DND-41 (cell line): ENCODE results near the gene VANGL2.

ENCODE experiments used
- ATAC-seq: fragments of 200-7000 bp; cut with Tn5 transposase; 3 replicates; pipeline ENCODE4 v1.9.1; 2021; ENCODE audit warnings: low read depth; ENCODE audit not compliant: insufficient read depth
- DNase-seq: peaks from one replicate; pipeline ENCODE4 v3.0.0-alpha.2; 2020
- H2AFZ ChIP-seq: 2 replicates; pipeline ENCODE4 v1.6.0; 2012; ENCODE audit warnings: low read depth, low read length
- H3K27ac ChIP-seq: 2 replicates; pipeline ENCODE4 v1.5.1; 2012; ENCODE audit warnings: low read length, inconsistent platforms
- H3K27me3 ChIP-seq: fragments of 200-600 bp; sonication (generic); 2 replicates; pipeline ENCODE4 v1.6.0; 2012; ENCODE audit warnings: low read length, mild to moderate bottlenecking, inconsistent platforms; ENCODE audit not compliant: insufficient read depth, poor library complexity
- H3K36me3 ChIP-seq: 2 replicates; pipeline ENCODE4 v1.5.1; 2012; ENCODE audit warnings: low read length, inconsistent platforms; ENCODE audit not compliant: insufficient read depth
- H3K4me1 ChIP-seq: 2 replicates; pipeline ENCODE4 v1.5.1; 2012; ENCODE audit warnings: mild to moderate bottlenecking, low read length; ENCODE audit not compliant: insufficient read depth
- H3K4me2 ChIP-seq: 2 replicates; pipeline ENCODE4 v1.6.0; 2012; ENCODE audit warnings: mild to moderate bottlenecking, moderate library complexity, low read length, inconsistent platforms; ENCODE audit not compliant: insufficient read depth
- H3K4me3 ChIP-seq, 2 experiments: fragments of 200-600 bp in 1 of 2; shearing (Covaris generic) in 1 of 2; 2 replicates each; pipeline ENCODE4 v1.5.1; 2012 to 2016; ENCODE audit warnings: inconsistent platforms in 2 of 2, low read length in 2 of 2, mild to moderate bottlenecking in 2 of 2, low read depth in 1 of 2, moderate library complexity in 1 of 2
- H3K79me2 ChIP-seq: 2 replicates; pipeline ENCODE4 v1.6.0; 2012; ENCODE audit warnings: low read length, inconsistent platforms; ENCODE audit not compliant: insufficient read depth
- H3K9ac ChIP-seq: 2 replicates; pipeline ENCODE4 v1.6.0; 2012; ENCODE audit warnings: low read depth, mild to moderate bottlenecking, inconsistent platforms, low read length, moderate library complexity
- H3K9me3 ChIP-seq: 2 replicates; pipeline ENCODE4 v1.5.1; 2012; ENCODE audit warnings: low read length, moderate library complexity, mild to moderate bottlenecking, inconsistent platforms; ENCODE audit not compliant: insufficient read depth, severe bottlenecking
- H4K20me1 ChIP-seq: 2 replicates; pipeline ENCODE4 v1.6.0; 2012; ENCODE audit warnings: low read length; ENCODE audit not compliant: insufficient read depth
- EZH2 ChIP-seq: IDR thresholded peaks from 3 replicates; pipeline ENCODE4 v1.6.1; 2012; ENCODE audit warnings: borderline replicate concordance, low read depth, mild to moderate bottlenecking, moderate library complexity, low read length, inconsistent platforms; ENCODE audit not compliant: severe bottlenecking
- TF ChIP-seq, protein P1 (sequence below): IDR thresholded peaks from 2 replicates; pipeline ENCODE4 v1.5.1; 2012; ENCODE audit warnings: borderline replicate concordance, low read length, moderate library complexity, mild to moderate bottlenecking; ENCODE audit not compliant: poor library complexity, severe bottlenecking; ENCODE audit errors: extremely low read depth

Gene VANGL2

DNA sequence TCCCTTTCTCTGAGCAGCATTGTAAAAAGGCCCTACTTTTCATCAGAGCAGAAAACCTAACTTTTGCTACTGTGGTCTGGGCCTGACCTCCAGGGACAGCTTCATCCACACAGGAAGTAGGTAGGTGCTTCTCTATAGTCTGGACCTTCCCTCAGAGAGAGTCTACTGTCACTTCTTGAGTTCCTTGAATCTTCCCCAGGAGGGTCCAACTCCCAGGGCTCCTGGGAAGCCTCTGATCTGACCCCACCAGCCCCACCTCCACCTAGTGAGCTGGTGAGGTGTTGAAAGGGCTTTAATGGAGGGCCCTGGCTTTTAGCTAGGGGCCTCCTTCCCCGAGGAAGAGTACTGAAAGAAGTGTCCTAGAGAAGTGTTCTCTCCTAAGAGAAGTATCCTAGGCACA is 2.7 kb upstream of the VANGL2 start:
- Histone ChIP-seq H3K36me3 (no peaks in the 10 kb centered on the region), H3K4me2 (no peak overlapping the region), H3K4me3 (no peak overlapping the region), H2AFZ (no peak overlapping the region), H3K4me1 (peaks cover 24% of the 10 kb centered on the region), H3K9ac (no peak overlapping the region), H3K9me3 (no peaks in the 10 kb centered on the region), H3K27me3 (no peaks in the 10 kb centered on the region), H3K79me2 (peaks cover 3% of the 10 kb centered on the region; the same call in 1 of the 2 replicates), H3K27ac (no peak overlapping the region), H4K20me1 (no peaks in the 10 kb centered on the region)
- no peak for ATAC-seq
- TF ChIP-seq EZH2 = no peak
- TF ChIP-seq, protein P1, sequence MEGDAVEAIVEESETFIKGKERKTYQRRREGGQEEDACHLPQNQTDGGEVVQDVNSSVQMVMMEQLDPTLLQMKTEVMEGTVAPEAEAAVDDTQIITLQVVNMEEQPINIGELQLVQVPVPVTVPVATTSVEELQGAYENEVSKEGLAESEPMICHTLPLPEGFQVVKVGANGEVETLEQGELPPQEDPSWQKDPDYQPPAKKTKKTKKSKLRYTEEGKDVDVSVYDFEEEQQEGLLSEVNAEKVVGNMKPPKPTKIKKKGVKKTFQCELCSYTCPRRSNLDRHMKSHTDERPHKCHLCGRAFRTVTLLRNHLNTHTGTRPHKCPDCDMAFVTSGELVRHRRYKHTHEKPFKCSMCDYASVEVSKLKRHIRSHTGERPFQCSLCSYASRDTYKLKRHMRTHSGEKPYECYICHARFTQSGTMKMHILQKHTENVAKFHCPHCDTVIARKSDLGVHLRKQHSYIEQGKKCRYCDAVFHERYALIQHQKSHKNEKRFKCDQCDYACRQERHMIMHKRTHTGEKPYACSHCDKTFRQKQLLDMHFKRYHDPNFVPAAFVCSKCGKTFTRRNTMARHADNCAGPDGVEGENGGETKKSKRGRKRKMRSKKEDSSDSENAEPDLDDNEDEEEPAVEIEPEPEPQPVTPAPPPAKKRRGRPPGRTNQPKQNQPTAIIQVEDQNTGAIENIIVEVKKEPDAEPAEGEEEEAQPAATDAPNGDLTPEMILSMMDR = no peak
- DNase-seq = no peak

DNA sequence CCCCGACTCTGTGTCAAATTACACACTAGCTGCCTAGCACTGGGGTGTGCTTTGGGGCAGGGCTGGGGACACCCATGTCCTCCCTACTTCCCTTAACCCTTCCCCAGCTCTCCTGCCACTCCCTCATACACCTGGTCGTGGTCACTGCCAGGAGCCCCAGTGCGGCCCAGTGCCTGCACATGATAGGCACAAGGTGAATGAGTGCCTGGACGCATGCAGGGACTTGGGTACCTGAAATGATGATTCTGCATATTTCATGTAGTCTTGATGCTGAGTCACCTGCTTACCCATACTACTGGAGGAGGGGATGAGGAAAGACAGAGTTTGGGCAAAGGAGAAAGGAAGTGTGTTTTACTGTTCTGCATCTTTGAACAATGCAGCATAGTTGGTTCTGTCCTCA is 1.5 kb upstream of the VANGL2 start:
- H4K20me1 ChIP-seq = no peaks in the 10 kb centered on the region
- H3K4me1 ChIP-seq = peaks cover 24% of the 10 kb centered on the region
- H3K36me3 ChIP-seq = no peaks in the 10 kb centered on the region
- ATAC-seq (no peak), DNase-seq (no peak)
- H3K4me2 ChIP-seq = no peak overlapping the region
- TF ChIP-seq, protein P1 = no peak
- no peak for TF ChIP-seq EZH2
- no peak overlapping the region for H2AFZ ChIP-seq
- no peak overlapping the region for H3K27ac ChIP-seq
- no peak overlapping the region for H3K4me3 ChIP-seq
- peaks cover 3% of the 10 kb centered on the region; the same call in 1 of the 2 replicates for H3K79me2 ChIP-seq
- H3K27me3 ChIP-seq = no peaks in the 10 kb centered on the region
- no peaks in the 10 kb centered on the region for H3K9me3 ChIP-seq
- H3K9ac ChIP-seq = no peak overlapping the region

DNA sequence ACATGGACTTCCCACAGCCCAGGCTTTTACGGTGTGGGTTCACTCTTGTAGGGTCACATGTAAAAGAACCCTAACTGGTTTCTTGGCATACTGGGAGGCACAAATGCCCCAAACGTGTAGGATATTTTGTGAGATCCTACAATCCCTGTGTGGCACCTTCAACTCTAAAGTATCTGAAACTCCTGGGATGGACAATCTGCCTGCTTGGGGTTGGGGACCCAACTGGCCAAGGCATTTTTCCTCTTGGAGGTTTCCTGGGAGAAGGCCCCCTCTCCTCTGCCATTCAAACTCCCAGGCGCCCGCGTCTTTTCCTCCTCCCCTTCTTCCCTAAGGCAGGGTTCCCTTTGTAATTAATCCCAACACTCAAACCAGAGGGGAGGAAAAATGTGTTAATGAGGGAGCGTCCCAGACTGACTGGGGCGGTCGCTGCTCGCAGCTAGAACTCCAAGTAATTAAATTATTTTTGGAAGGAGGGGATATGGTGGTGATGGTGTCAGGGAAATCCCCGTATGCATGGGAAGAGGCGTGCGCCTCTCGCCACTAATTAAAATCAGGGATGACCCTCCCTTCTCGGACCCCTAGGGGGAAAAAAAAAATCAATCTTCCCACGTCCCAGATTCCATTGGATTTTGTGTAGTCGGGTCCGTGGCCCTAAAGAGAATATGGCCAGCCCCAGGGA is 681 bp upstream of the VANGL2 start:
- Histone ChIP-seq H3K4me2 (peak overlapping the region; percentile 97), H2AFZ (peak overlapping the region; percentile 92), H3K4me3 (peak overlapping the region; percentile 56 to 83; a peak in 3 of 4 replicates), H4K20me1 (no peaks in the 10 kb centered on the region), H3K9me3 (no peaks in the 10 kb centered on the region), H3K36me3 (no peaks in the 10 kb centered on the region), H3K27me3 (no peaks in the 10 kb centered on the region), H3K27ac (peak overlapping the region; percentile 76), H3K79me2 (peaks cover 3% of the 10 kb centered on the region; the same call in 1 of the 2 replicates), H3K9ac (peak overlapping the region; percentile 83), H3K4me1 (peaks cover 24% of the 10 kb centered on the region)
- DNase-seq (no peak), ATAC-seq (no peak)
- TF ChIP-seq EZH2 = no peak
- TF ChIP-seq, protein P1 = no peak
